HepG2 (cell line): ENCODE measurements around the gene GNG7. TPM values are rescaled to one million over a fixed set of nuclear protein-coding genes. Genes with fewer than 3 reads are reported as not detected.

Source experiments
- ARID5B ChIP-seq: IDR thresholded peaks from 2 replicates; pipeline ENCODE4 v1.4.0; 2020; ENCODE audit warnings: mild to moderate bottlenecking, missing genetic modification reagents
- FOXC1 ChIP-seq: sonication (generic); formaldehyde crosslinking; IDR thresholded peaks from 2 replicates; pipeline ENCODE4 v1.8.0; 2022; ENCODE audit warnings: mild to moderate bottlenecking, missing genetic modification reagents, borderline replicate concordance
- JUN ChIP-seq: sonication (generic); formaldehyde crosslinking; IDR thresholded peaks from 2 replicates; pipeline ENCODE4 v1.4.0; 2020; ENCODE audit warnings: mild to moderate bottlenecking, missing genetic modification reagents
- KLF9 ChIP-seq: IDR thresholded peaks from 2 replicates; pipeline ENCODE4 v1.6.1; 2016; ENCODE audit warnings: low read depth
- MEIS1 ChIP-seq: sonication (generic); formaldehyde crosslinking; IDR thresholded peaks from 2 replicates; pipeline ENCODE4 v1.9.0; 2021; ENCODE audit warnings: mild to moderate bottlenecking, missing genetic modification reagents, moderate library complexity, borderline replicate concordance
- NBN ChIP-seq: fragments of 450-650 bp; conservative IDR thresholded peaks from 2 replicates; pipeline ENCODE4 v1.6.1; 2017
- RBM22 ChIP-seq: fragments of 200-400 bp; formaldehyde crosslinking; optimal IDR thresholded peaks from 2 replicates; pipeline ENCODE3; 2017; ENCODE audit warnings: mild to moderate bottlenecking, low read length, moderate library complexity
- ZFP62 ChIP-seq: sonication (generic); formaldehyde crosslinking; IDR thresholded peaks from 2 replicates; pipeline ENCODE4 v1.4.0; 2020; ENCODE audit warnings: missing genetic modification reagents
- ZFYVE20 ChIP-seq: sonication (generic); formaldehyde crosslinking; IDR thresholded peaks from 2 replicates; pipeline ENCODE4 v1.8.0; 2023; ENCODE audit warnings: low read depth, mild to moderate bottlenecking, moderate library complexity, missing genetic modification reagents, borderline replicate concordance
- ZNF543 ChIP-seq: sonication (generic); formaldehyde crosslinking; IDR thresholded peaks from 2 replicates; pipeline ENCODE4 v1.4.0; 2020; ENCODE audit warnings: mild to moderate bottlenecking, missing genetic modification reagents
- ZNF749 ChIP-seq: sonication (generic); formaldehyde crosslinking; IDR thresholded peaks from 2 replicates; pipeline ENCODE4 v1.8.0; 2022; ENCODE audit warnings: mild to moderate bottlenecking, missing genetic modification reagents, moderate library complexity, borderline replicate concordance
- ZNF782 ChIP-seq: sonication (generic); formaldehyde crosslinking; IDR thresholded peaks from 2 replicates; pipeline ENCODE4 v1.4.0; 2020; ENCODE audit warnings: missing genetic modification reagents, mild to moderate bottlenecking, borderline replicate concordance
- ZSCAN30 ChIP-seq: sonication (generic); formaldehyde crosslinking; IDR thresholded peaks from 2 replicates; pipeline ENCODE4 v1.5.0; 2020; ENCODE audit warnings: mild to moderate bottlenecking, missing genetic modification reagents
- polyA plus RNA-seq, 8 experiments: library from polyadenylated mRNA; depleted of rRNA in 3 of 8; stranded (reverse) in 7 of 8; unstranded in 1 of 8; fragments of >200 nt; fragmentation: Illumina TruSeq in 4 of 8; extraction: Trizol in 4 of 8; gene quantifications; 2 replicates each; pipeline versions ENCODE4 v1.2.1 to v1.2.3, GENCODE V29; 2011 to 2016; ENCODE audit warnings: low read depth in 4 of 8, missing spikeins in 1 of 8, mixed read lengths in 1 of 8; ENCODE audit not compliant: insufficient read depth in 1 of 8
- total RNA-seq, 5 experiments: library from RNA; depleted of rRNA; stranded (reverse); fragments of >200 nt; fragmentation: Illumina TruSeq; extraction: Trizol; gene quantifications; 2 replicates each; pipeline ENCODE4 v1.2.3, GENCODE V29; 2016; ENCODE audit warnings: low read depth in 1 of 5
- TF ChIP-seq, protein P1 (sequence below): sonication (generic); formaldehyde crosslinking; conservative IDR thresholded peaks from 2 replicates; pipeline ENCODE4 v1.8.0; 2022; ENCODE audit warnings: mild to moderate bottlenecking, moderate library complexity, missing genetic modification reagents
- TF ChIP-seq, protein P2 (sequence below): sonication (generic); formaldehyde crosslinking; conservative IDR thresholded peaks from 2 replicates; pipeline ENCODE4 v1.8.0; 2022; ENCODE audit warnings: low read depth, missing genetic modification reagents
- TF ChIP-seq, protein P3 (sequence below): IDR thresholded peaks from 2 replicates; pipeline ENCODE4 v1.6.1; 2016; ENCODE audit warnings: low read depth, borderline replicate concordance

Gene GNG7
- total and polyA plus RNA-seq, 2 of the 13 experiments (the other 11 are each of a cell fraction or from before 2014, with no cell fraction given), result 1.4 to 3.3 TPM

DNA sequence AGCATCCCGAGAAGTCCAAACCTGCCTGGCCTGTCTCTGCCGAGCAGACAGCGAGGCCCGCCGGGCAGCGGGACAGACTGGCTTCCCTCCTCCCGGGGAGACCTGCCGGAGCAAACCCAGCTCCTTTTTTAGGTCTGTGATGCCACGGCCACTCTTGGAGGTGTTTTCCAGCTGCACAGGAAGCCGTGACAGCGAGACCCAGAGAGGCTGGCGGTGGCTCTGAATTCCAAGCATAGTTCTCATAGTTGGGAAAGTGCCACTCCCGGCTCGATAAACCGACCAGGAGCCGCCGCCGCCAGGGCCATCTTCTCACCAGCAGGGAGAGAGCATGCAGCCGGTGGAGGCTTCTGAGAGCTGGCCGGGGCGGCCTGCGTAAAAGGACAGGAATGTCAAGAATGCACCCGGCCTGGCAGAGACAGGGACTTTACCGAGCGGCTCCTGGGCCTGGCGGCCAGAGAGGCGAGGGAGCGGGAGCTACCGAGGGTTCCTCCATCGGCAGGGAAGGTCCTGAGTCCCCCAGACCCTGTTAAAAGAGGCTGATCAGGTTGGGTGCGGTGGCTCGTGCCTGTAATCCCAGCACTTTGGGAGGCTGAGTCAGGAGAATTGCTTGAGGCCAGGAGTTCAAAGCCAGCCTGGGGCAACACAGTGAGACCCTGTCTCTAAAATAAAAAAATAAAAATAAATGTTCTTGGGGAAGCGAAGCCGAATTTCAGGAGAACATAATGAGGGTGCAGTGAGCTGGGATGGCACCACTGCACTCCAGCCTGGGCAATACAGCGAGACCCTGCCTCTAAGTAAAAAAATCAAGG lies 161.6 kb downstream of the GNG7 start (continued):
- TF ChIP-seq, protein P1, sequence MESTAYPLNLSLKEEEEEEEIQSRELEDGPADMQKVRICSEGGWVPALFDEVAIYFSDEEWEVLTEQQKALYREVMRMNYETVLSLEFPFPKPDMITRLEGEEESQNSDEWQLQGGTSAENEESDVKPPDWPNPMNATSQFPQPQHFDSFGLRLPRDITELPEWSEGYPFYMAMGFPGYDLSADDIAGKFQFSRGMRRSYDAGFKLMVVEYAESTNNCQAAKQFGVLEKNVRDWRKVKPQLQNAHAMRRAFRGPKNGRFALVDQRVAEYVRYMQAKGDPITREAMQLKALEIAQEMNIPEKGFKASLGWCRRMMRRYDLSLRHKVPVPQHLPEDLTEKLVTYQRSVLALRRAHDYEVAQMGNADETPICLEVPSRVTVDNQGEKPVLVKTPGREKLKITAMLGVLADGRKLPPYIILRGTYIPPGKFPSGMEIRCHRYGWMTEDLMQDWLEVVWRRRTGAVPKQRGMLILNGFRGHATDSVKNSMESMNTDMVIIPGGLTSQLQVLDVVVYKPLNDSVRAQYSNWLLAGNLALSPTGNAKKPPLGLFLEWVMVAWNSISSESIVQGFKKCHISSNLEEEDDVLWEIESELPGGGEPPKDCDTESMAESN (CRISPR knock-in tag), result no peak
- TF ChIP-seq ZNF782 (CRISPR knock-in tag) (no peak), ZFP62 (CRISPR knock-in tag) (no peak), KLF9 (no peak), NBN (no peak), FOXC1 (CRISPR knock-in tag) (no peak; the same call in 1 of the 2 replicates), ZNF749 (CRISPR knock-in tag) (no peak), JUN (CRISPR knock-in tag) (peak; percentile 95), ZNF543 (no peak), RBM22 (no peak), MEIS1 (CRISPR knock-in tag) (peak; percentile 72; the same call in 1 of the 2 replicates), ZSCAN30 (CRISPR knock-in tag) (no peak), ZFYVE20 (no peak), ARID5B (CRISPR knock-in tag) (peak; percentile 91)
- TF ChIP-seq, protein P2, sequence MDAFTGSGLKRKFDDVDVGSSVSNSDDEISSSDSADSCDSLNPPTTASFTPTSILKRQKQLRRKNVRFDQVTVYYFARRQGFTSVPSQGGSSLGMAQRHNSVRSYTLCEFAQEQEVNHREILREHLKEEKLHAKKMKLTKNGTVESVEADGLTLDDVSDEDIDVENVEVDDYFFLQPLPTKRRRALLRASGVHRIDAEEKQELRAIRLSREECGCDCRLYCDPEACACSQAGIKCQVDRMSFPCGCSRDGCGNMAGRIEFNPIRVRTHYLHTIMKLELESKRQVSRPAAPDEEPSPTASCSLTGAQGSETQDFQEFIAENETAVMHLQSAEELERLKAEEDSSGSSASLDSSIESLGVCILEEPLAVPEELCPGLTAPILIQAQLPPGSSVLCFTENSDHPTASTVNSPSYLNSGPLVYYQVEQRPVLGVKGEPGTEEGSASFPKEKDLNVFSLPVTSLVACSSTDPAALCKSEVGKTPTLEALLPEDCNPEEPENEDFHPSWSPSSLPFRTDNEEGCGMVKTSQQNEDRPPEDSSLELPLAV (CRISPR knock-in tag), result no peak
- TF ChIP-seq, protein P3, sequence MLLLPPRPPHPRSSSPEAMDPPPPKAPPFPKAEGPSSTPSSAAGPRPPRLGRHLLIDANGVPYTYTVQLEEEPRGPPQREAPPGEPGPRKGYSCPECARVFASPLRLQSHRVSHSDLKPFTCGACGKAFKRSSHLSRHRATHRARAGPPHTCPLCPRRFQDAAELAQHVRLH (CRISPR knock-in tag), result peak; percentile 44; the same call in 1 of the 2 replicates
